ENCODE data around the gene ASXL1.

GRCh38 chr20:32440758-32441078 lies 82.6 kb downstream of the ASXL1 start:
- TF ChIP-seq SNAI2 (CRISPR knock-in tag; IDR thresholded peaks at IDR 0.05), result no peak
- no peak for TF ChIP-seq TCF4 (CRISPR knock-in tag; IDR thresholded peaks at IDR 0.05; ENCODE audit: borderline replicate concordance)
- TF ChIP-seq ZFP3 (CRISPR knock-in tag; IDR thresholded peaks at IDR 0.05), result no peak
- TF ChIP-seq ESRRG (CRISPR knock-in tag; IDR thresholded peaks at IDR 0.05), result no peak
- TF ChIP-seq PATZ1 (CRISPR knock-in tag; IDR thresholded peaks at IDR 0.05; ENCODE audit: borderline replicate concordance), result no peak
- TF ChIP-seq TOX (CRISPR knock-in tag; IDR thresholded peaks at IDR 0.05; ENCODE audit: borderline replicate concordance), result no peak
- no peak for TF ChIP-seq RARB (CRISPR knock-in tag; IDR thresholded peaks at IDR 0.05)
- no peak for TF ChIP-seq CSRNP3 (CRISPR knock-in tag; IDR thresholded peaks at IDR 0.05)
- TF ChIP-seq ZFP30 (CRISPR knock-in tag; IDR thresholded peaks at IDR 0.05), result no peak
- TF ChIP-seq ISL1 (CRISPR knock-in tag; IDR thresholded peaks at IDR 0.05), result no peak
- TF ChIP-seq OSR1 (CRISPR knock-in tag; IDR thresholded peaks at IDR 0.05), result no peak
- no peak for TF ChIP-seq ARNTL (CRISPR knock-in tag; IDR thresholded peaks at IDR 0.05; ENCODE audit: borderline replicate concordance, low read depth)
- no peak for TF ChIP-seq ZC3H10 (CRISPR knock-in tag; IDR thresholded peaks at IDR 0.05)
